GM20431 (cell line): ENCODE data around the gene ARL14EPL.
"Not testable (repeated sequence)": the region's sequence is repeated elsewhere in the genome, so short reads cannot be mapped to it uniquely, and the experiment has no call there.

ENCODE experiments used
- in situ Hi-C: fragments of 300-500 bp; cut with MseI, MboI; formaldehyde crosslinking; loops from one replicate; pipeline ENCODE4 v1.15.0; 2020; ENCODE audit warnings: low sequenced_read_pairs; ENCODE audit not compliant: unreplicated experiment

The ARL14EPL gene

DNA sequence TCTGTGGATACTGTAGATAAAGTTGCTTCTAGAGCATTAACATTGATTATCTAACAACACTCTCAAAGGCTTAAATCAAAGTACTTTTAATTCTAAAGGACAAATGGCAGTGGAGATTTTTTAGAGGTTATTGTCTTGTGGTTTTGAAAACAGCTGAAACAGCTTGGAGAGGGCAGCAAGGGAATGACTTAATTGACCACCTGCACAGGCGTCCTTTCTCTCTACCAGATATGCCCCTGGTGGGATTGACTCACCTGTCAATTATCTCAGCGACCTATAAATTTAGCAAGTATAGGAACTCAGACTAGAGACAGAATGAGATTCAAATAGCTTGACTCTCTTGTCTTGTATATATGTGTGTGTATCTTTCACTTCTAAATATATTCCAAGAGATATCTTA lies 13.5 kb downstream of the ARL14EPL start:
- in situ Hi-C loops, result no loop called here

DNA sequence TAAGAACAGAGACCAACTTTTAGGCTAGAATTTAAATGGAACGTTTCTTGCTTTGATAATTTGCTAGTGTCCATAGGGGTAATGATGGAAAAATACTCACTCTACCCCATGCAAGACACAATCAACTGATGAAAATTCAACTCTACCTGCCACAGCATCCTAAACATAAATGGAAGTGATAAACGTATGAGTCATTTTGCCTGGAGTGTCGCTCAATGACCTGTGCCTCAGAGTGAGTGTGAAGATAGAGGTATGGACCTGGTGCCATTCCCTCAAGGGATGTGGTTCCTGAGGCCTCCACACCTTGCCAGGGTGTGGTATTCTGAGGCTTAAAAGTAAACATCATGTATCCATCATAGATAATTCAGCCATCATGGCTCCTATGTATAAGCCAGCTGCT lies 14.0 kb downstream of the ARL14EPL start:
- in situ Hi-C loops, result no loop called here

DNA sequence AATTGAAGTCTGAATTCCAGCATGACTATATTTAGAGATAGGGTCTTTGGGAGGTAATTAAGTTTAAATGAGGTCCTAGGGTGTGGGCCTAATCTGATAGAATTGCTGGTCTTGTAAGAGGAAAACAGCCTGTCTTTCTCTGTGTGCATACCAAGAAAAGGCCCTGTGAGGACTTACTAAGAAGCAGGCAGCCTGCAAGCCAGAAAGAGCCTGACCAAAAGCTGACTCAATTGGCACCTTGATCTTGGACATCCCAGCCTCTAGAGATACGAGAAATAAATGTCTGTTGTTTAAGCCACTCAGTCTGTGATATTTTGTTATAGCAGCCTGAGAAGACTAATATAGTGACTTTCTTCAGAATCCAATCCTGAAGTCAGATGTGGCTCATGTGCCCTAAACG lies 14.6 kb downstream of the ARL14EPL start:
- in situ Hi-C loops, result no loop called here

DNA sequence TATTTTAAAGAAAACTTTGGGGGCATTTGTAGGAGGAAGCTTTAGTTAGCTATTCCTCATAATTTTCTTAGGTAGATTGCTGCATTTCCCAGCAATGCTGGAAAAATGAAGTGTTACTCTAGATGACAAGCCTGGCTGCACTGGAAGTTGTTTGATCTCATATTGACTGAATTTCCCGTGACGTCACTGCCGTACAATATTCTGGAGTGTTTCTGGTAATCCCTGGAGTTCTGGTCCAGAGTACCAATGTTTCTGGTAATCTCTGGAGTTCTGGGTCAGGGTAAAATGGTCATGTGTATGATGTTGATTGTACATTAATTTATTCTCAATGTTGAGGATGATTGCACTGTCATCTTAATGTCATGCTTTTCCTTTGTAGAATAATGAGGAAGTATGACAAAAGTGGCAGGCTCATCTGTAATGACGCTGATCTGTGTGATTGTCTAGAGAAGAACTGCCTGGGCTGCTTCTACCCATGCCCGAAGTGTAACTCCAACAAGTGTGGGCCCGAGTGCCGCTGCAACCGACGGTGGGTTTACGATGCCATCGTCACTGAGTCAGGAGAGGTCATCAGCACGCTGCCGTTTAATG lies 26.2 kb downstream of the ARL14EPL start:
- in situ Hi-C loops, result loop anchor here (25.0 kb wide), 1 partner anchor 221 kb away; the partner anchor contains the start of genes AP3S1 and ATG12

DNA sequence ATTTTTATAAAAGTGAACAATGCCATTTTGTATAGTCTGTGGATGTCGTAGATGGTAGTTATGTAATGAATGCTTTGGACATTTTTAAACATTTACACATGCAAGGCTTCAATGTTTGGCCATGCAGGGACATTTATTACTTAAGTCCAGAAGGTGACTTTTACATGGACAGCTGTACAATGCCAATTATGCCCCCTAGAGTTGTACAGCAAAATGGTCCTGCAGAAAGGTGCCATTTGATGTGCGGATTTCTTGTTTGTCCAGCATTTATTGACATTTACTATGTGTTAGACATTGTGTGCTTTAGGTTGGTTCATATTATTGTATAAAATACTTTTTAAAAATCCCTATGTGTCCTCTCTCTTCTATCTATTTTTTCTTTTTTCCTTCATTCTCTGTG lies 30.1 kb downstream of the ARL14EPL start:
- in situ Hi-C loops, result loop anchor here (25.0 kb wide), 1 partner anchor 225 kb away; the partner anchor contains the start of genes AP3S1 and ATG12

DNA sequence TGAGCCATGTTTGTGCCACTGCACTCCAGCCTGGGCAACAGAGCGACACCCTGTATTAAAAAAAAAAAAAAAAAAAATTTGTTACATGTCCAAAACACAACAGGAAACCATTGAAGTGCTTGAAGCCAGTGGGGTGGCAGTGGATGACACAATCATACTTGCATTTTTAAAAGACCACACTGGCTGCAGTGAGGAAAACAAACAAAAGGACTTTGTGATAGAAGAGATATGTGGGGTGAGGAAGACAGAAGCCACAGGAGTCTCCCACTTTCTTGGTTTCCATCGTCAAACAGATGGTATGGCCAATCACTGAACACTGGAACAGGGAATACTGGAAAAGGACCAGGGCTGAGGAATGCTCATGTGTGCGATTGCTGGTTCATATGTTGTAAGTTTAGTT lies 31.7 kb downstream of the ARL14EPL start:
- in situ Hi-C loops, result loop anchor here (25.0 kb wide), 1 partner anchor 227 kb away; the partner anchor contains the start of genes AP3S1 and ATG12

DNA sequence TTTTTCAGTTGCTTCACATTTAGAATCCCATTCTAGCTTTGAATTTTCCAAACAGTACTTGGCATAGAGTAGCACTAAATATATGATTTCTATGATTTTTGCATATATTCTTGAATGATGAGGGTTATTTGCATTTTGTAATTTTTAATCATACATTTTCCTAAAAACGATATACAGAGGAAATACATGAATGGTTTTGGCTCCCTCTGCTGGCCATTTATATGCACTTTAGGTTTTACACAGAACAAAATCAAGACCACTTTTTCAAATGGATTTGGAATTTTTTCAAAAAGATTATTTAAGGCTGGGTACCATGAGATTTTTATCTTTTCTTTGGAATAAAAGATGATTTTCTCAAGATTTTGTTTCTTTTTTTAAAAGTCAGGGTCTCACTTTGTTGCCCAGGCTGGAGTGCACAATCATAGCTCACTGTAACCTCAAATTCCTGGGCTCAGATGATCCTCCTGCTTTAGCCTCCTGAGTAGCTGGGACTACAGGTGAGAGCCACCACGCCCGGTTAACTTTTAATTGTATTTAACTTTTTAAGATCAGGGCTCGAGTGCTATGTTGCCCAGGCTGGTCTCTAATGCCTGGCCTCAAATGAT lies 35.9 kb downstream of the ARL14EPL start:
- in situ Hi-C loops, result loop anchor here (25.0 kb wide), 1 partner anchor 231 kb away; the partner anchor contains the start of genes AP3S1 and ATG12

DNA sequence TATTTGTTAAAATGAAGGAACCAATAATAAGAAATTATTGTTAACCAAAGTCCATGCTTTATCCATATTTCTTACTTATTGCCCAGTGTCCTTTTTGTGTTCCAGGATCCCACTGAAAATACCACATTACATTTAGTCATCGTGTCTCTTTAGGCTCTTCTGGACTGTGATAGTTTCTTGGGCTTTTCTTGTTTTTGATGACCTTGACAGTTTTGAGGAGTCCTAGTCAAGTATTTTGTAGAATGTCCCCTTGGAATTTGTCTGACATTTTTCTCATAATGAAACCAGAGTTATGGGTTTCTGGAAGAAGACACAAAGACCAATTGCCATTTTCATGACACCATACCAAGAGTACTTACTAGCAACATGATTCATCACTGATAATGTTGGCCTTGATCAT lies 38.9 kb downstream of the ARL14EPL start:
- in situ Hi-C loops, result loop anchor here (25.0 kb wide), 1 partner anchor 234 kb away; the partner anchor contains the start of genes AP3S1 and ATG12

DNA sequence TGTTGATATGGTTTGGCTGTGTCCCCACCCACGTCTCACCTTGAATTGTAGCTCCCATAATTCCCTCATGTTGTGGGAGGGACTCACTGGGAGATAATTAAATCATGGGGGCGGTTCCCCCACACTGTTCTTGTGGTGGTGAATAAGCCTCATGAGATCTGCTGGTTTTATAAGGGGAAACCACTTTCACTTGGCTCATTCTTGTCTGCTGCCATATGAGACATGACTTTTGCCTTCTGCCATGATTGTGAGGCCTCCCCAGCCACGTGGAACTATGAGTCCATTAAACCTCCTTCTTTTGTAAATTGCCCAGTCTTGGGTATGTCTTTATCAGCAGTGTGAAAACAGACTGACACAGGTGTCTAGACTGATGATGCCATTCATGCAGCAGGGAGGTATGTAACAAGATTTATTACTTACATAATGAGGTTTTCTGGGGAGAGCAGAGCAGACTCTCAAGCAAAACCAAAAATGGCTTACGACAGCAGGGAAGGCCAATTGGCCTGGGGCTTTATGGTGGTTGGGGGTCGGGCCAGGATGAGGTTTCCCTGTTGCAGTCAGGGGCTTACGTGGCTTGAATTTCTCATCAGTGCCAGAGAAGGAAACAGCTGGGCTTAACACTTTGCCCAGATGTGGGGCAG lies 43.0 kb downstream of the ARL14EPL start:
- in situ Hi-C loops, result no loop called here

DNA sequence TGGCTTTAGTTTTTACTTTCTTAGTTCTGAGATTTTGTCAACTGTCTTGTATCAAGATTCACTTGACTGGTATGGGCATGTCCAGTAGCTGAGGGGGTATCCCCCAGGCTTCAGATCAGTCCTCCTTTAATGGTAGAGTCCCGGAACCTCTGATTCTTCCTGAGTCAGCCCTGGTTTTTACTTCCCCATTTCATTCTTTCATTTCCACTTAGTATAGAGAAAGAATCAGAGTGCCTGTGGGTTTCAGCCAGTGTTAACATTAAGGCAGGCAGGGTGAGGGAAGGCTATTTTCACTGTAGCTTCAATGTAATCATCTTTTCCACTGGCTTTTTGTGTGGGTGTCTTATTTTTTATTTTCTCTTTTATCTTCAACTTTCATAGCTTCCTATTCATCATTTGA lies 44.2 kb downstream of the ARL14EPL start:
- in situ Hi-C loops, result no loop called here

DNA sequence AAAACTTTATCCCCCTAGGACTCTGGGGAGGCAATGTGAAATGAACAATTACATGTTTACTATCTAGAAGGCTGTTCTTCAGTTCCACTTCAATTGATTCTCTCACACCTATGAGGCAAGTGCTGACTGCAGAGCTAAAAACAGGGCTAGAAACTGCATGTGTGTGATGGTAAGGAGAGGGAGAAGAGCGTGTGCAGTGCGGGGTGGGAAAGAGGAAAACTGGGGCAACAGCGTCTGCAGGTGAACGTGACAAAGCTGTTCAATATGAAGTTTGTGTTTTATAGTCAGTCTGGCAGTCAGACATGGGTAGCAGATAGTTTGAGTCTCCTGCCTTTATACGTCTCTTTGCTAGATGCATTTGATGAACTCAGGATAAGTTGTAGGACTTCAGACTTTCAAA lies 45.9 kb downstream of the ARL14EPL start:
- in situ Hi-C loops, result no loop called here

DNA sequence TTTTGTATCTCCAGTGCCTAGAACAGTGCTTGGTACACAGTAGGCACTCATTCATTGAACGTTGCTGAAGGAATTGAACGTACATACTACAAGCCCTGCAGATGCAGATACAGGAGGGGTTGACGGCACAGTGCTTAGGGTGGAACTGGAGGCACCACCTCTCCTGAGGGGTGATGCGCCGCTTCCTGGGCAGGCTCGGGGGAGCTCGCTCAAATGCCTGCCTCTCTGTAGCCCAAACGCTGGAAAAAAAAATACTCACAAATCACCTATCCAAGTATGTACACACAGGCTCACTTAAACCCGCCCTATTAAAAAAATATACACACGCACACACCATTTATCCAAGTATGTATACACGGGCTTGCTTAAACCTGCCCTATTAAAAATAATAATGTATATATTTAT lies 52.0 kb downstream of the ARL14EPL start:
- in situ Hi-C loops, result no loop called here

DNA sequence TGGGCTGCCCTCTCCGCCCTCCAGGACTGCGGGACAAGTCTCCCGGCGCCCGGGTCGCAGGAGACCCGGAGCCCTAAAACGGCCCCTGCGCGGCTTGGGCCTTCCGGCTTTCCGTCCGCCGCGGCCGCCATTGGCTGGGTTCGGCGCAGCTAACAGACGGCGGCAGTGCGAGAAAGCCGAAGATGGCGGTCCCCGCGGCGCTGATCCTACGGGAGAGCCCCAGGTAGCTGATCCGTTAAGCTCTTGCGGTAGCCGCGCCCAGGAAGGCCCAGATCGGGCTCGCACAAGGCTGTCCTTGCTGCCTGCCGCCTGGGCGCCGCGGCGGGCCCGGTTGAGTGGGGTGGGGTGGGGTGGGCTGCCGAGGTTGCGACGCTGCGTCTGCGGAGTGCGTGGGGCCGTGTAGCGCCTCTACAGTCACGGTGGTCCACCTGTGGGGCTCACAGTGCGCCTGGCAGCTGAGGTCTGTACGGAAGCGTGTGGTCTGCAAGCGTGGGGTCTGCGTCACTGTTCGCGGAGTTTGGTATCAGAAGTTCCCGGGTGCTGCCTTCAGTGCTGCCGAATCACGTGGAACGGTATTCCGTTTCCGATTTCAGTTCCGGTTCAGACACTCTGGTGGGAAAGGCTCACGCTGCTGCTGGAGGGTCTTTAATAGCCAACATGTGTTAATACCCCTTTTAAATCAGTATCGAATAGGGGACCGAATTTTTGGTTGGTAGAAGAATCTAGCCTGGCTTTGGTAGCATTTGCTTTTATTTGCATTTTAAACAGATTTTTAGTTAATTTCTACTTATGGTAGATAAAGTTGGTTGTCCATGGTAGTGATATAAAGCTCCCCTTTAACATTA lies 52.8 kb downstream of the ARL14EPL start, which contains the start of gene COMMD10:
Gene COMMD10, plus strand, starts transcription at position 155 of the 845 bp plus-strand sequence.
- in situ Hi-C loops, result no loop called here

DNA sequence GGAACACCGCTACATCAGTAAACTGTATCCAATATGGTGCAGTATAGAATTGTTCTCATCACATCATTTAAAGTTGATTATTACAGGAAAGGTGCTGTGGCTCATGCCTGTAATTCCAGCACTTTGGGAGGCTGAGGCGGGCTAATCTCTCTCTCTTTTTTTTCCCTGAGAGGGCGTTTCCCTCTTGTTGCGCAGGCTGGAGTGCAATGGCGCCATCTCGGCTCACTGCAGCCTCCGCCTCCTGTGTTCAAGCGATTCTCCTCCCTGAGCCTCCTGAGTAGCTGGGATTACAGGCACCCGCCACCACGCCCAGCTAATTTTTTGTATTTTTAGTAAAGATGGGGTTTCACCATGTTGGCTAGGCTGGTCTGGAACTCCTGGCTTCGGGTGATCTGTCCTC lies 54.0 kb downstream of the ARL14EPL start:
- in situ Hi-C loops, result not testable (repeated sequence)

DNA sequence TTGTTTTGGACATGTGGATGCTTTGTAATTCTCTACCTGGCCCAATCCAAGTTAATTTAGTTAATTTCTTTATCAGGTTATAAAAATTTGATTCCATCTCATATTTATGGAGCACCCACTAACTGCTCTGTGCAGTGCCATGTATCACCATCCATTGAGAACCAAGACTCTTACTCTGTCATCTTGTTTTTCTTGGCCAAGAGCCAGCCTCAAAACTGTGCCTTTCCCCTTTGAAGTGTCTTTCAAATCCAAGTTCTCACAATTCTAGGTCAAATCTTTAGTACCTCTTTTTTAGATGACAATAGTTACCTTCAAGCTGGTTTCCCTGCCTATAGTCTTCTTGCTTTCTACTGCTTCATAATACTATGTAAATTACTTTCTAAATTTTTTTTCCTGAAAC lies 55.8 kb downstream of the ARL14EPL start:
- in situ Hi-C loops, result no loop called here

DNA sequence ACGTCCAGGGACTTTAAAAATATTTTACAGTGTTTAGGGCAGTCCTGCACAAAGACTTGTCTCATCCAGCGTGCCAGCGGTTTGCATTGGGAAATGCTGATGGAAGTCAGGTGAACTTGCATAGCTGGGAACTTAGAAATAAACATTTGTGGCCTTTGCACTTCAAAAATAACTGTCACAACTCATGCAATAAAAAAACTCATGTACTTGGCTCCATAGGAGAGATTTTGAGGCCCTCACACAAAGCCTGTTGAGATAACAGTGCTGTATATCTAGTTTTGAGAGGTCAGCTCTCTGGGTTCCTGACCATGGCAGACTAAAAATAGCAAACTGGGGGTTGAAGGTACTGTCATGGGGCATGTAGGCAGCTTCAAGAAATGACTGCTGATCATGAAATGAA lies 58.0 kb downstream of the ARL14EPL start:
- in situ Hi-C loops, result no loop called here

DNA sequence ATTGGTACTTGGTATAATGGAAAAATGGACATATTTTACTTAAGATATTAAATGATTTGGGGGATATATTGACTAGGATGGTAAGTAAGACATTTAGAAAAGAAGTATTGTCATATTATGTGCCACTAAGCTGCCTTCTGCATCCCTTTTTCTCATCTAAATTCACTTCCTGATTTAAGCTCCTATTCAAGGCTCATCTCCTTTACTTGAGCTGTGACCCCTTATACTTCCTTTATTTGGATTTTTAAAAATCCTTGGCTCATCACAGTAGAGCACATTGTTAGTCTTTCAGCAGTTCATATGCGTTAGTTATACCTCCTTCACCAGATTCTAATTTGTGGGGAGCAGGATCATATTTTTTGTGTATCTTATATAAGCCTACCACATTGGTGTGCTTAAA lies 59.1 kb downstream of the ARL14EPL start:
- in situ Hi-C loops, result no loop called here

DNA sequence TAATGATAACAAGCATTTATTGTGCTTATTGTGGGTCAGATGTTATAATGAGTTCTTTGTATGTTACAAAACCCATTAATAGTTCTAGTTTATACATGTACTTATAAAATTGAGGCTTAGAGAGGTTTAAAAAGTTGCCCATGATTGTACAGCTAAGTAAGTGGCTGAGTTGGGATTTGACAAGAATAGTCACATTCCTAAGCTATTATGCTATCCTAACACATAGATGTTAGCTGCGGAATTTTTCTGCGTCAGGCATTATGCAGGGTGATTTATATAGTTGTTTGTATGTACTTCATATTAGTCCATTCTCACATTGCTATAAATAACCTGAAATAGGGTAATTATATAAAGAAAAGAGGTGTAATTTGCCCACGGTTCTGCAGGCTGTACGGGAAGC lies 65.0 kb downstream of the ARL14EPL start:
- in situ Hi-C loops, result no loop called here

DNA sequence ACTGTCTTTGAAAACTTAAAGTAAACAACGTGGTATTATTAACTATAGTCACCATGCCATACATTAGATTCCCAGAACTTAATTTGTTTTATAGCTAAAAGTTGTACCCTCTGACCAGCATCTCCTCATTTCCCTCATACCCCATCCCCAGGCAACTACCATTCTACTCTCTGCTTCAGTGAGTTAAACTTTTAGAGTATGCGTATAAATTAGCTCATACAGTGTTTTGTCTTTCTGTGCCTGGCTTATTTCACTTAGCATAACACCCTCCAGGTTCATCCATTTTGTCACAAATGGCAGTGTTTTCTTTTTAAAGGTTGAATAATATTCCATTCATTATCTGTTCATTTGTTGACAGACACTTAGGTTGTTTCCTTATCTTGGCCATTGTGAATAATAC lies 66.7 kb downstream of the ARL14EPL start:
- in situ Hi-C loops, result no loop called here

DNA sequence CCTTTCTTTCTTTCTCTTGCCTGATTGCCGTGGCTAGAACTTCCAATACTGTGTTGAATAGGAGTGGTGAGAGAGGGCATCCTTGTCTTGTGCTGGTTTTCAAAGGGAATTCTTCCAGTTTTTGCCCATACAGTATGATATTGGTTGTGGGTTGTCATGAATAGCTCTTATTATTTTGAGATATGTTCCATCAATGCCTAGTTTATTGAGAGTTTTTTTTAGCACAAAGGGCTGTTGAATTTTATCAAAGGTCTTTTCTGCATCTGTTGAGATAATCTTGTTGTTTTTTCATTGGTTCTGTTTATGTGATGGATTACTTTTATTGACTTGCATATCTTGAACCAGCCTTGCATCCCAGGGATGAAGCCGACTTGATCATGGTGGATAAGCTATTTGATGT lies 72.7 kb downstream of the ARL14EPL start:
- in situ Hi-C loops, result not testable (repeated sequence)
